HL-60 (cell line): ENCODE measurements around the gene TP53I11.

ENCODE experiments used
- CTCF ChIP-seq: IDR thresholded peaks from one replicate; pipeline ENCODE4 v1.5.1; 2011; ENCODE audit warnings: low read length, control low read depth, inconsistent platforms; ENCODE audit not compliant: insufficient read depth
- POLR2AphosphoS5 ChIP-seq: IDR thresholded peaks from 2 replicates; pipeline ENCODE4 v1.6.1; 2012; ENCODE audit warnings: low read depth
- REST ChIP-seq: IDR thresholded peaks from 2 replicates; pipeline ENCODE4 v1.6.1; 2012; ENCODE audit warnings: low read depth; ENCODE audit not compliant: insufficient replicate concordance
- SPI1 ChIP-seq: IDR thresholded peaks from 2 replicates; pipeline ENCODE4 v1.6.1; 2012; ENCODE audit warnings: low read depth, mild to moderate bottlenecking, borderline replicate concordance

- TF ChIP-seq CTCF (no peak), REST (no peak), POLR2AphosphoS5 (no peak), SPI1 (no peak)
Observed at GRCh38 chr11:44936951-44937543, 13.6 kb downstream of the TP53I11 start.
